DMS153 treated with DMSO at 0.1 percent for 48 hours (cell line): ENCODE results near the gene CS.
"Not testable (repeated sequence)": the region's sequence is repeated elsewhere in the genome, so short reads cannot be mapped to it uniquely, and the experiment has no call there.

Source experiments
- DNase-seq: peaks from one replicate; lab custom pipeline; 2025; ENCODE audit not compliant: unreplicated experiment; lab: John Stamatoyannopoulos, UW

The CS gene

DNA sequence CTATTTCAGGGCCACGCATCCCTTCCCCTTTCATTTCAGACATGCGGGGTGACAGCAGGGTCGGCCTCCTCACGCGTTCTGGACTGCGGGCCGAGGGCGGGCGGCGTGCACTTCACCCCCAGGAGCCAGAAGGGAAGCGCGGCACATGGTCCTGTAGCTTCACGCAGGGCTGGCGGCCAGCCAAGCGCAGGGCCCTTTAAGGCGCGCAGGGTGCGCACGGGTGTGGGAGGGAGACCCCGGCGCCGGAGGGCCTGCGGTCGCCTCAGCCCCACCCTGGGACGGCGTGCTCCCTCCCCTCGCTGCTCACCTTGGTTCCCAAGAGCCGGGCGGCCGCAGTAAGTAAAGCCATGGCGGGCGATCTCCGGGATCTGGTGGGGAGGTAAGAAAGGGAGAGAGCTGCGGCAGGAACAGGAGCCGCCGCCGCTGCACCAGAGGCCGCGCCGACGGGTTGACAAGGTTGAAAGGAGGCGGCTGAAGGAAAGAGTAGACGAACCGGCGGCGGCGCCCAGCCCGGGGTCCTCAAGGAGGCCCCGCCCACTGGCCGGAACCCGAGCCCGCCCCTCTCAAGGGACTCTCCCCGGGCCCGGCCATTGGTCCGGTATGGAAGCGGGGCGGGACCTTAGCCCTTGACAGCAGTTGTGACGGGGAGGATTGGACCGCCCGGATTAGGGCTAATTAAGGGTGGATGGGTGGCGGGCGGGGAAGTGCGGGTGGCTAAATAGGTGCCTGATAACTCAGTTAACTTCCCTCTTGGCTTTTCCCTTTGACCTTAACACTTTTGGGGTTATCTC is at the start of gene CS:
Gene CS (minus strand): TSS at position 478 of the 791 bp plus-strand sequence. CDS start 129 bp downstream, at position 349.
- peak; percentile 96 for DNase-seq

DNA sequence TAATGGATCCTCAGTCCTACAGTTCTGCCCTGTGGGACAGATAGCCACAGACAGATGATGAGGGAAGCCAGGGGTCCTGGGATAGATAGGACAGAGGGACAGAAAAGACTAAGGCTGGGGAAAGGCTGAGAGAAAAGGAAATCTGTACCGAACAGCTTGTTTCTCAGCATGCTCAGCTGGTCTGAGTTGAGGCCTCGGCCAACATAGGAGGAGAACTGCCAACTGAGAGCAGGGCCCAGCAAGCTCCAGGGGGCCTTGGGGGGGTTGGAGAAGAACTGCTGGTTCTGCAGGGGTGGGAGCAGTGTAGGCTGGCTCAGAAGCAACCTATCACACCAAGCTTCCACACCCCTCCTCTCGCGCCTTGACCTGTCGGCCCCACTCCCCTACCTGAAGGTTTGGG is 48.6 kb upstream of the CS start:
- no peak for DNase-seq

DNA sequence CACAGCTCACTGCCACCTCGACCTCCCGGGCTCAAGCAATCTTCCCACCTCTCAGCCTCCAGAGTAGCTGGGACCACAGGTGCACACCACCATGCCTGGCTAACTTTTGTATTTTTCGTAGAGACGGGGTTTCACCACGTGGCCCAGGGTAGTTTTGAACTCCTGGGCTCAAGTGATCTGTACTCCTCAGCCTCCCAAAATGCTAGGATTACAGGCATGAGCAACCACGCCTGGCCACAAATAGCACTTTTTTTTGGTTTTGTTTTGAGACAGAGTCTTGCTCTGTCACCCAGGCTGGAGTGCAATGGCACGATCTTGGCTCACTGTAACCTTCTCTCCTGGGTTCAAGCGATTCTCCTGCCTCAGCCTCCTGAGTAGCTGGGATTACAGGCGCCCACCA is 47.1 kb upstream of the CS start:
- not testable (repeated sequence) for DNase-seq

DNA sequence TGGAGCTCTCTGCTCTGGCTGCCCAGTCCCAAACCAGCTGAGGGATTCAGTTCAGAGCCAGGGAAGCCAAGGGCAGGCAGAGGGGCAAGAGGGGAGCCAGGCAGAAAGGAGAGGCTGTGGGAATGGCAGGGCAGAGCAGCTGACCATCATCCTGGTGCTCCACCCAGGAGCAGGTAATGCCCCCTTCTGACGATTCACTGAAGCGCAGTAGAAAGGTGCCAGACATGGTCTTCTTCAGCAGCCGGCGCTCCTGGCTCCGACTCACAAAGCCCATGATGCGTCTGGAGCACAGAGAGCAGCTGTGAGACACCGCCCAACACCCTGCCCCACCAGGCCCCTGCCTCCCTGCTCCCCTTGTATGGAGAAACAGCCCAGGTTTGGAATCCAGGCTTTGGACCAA is 46.5 kb upstream of the CS start:
- DNase-seq: no peak

DNA sequence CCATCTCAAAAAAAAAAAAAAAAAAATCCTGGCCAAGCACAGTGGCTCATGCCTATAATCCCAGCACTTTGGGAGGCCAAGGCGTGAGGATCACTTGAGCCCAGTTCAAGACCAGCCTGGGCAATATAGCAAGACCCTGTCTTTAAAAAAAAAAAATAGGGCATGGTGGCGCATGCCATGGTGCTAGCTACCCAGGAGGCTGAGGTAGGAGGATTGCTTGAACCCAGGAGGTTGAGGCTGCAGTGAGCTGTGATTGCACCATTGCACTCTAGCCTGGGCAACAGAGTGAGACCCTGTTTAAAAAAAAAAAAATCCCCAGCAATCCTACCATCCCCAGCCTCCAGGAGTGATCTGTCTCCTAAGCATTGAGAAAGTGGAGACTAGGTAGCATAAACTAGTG is 42.2 kb upstream of the CS start:
- DNase-seq: not testable (repeated sequence)

DNA sequence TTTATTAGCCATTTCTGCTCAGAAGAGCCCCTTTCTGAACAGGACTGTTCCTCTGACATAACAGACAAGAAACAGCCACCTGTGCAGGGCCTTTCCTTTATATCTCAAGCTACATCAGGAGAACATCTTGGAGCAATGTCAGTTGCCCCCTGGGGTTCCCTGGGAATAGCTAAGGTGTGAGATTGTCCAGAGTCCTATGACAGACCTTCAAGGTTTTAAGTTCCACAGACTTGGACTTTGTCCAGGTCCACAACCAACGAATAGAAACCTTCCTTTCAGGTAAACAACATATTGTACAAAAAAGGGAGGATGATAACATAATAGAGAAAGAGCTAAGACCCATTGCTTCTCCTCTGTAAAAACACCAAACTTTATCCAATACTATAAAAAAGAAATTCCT is 41.5 kb upstream of the CS start:
- no peak for DNase-seq

DNA sequence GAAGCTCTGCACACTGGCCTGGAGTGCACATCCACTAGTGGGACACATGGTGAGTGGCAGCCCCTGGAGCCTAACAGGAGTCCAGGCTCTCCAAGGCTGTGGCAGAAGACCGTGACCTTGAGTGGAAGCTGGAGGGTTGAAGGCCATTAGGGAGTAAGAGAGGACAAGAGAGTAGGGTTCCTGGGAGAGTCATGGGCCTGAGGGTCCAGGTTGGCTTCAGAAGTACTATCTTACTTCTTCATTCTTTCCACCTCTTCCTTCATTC is 39.0 kb upstream of the CS start:
- no peak for DNase-seq

DNA sequence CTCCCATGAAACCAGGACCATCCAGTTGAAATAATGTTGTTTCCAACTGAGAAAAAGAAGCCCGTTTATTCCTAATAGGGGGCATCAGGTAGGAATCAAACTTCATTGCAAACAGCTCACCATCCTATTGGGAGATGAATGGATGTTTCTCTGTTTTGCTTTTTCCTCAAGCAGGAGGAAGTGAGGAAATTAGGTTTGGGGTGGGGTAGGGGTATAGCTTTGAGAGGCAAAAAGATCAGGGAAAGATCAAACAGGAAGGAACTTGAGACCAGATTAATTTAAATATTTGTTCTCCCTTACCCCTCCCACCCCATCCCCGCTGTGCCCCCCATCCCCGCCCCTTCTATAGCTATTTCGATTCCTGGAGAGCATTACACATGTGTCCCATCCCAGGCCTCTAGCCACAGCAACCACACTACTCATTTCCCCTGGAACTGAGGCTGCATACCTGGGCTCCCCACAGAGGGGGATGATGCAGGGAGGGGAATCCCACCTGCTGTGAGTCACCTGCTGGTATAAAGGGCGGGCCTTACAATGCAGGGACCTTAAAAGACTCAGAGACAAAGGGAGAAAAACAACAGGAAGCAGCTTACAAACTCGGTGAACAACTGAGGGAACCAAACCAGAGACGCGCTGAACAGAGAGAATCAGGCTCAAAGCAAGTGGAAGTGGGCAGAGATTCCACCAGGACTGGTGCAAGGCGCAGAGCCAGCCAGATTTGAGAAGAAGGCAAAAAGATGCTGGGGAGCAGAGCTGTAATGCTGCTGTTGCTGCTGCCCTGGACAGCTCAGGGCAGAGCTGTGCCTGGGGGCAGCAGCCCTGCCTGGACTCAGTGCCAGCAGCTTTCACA is 38.4 kb upstream of the CS start, which contains the start of gene IL23A:
Gene IL23A (plus strand): TSS at position 577 of the 850 bp plus-strand sequence. CDS start 161 bp downstream, at position 738.
- DNase-seq: peak; percentile 14

DNA sequence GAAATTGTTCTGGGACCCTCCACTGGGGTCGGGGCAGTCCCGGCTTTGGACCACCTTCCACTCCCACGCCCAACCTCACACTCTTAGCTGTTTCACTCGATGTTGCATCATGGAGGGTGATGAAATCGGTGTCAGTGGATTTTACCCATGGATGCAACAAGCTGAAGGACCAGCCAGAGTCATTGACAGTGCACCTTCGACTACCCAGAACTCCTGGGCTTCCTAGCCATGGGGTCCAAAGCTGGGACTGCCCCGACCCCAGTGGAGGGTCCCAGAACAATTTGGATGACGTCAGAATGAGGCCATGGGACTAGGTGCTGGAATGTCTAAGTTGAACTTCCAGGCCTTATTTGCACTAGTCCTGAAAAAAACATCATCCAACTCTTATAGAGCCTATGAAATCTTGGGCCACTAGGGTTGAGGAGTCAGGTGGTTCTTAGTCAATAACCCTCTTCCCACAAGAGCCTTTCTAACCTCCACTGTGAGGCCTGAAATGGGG is 37.7 kb upstream of the CS start:
- DNase-seq: no peak

DNA sequence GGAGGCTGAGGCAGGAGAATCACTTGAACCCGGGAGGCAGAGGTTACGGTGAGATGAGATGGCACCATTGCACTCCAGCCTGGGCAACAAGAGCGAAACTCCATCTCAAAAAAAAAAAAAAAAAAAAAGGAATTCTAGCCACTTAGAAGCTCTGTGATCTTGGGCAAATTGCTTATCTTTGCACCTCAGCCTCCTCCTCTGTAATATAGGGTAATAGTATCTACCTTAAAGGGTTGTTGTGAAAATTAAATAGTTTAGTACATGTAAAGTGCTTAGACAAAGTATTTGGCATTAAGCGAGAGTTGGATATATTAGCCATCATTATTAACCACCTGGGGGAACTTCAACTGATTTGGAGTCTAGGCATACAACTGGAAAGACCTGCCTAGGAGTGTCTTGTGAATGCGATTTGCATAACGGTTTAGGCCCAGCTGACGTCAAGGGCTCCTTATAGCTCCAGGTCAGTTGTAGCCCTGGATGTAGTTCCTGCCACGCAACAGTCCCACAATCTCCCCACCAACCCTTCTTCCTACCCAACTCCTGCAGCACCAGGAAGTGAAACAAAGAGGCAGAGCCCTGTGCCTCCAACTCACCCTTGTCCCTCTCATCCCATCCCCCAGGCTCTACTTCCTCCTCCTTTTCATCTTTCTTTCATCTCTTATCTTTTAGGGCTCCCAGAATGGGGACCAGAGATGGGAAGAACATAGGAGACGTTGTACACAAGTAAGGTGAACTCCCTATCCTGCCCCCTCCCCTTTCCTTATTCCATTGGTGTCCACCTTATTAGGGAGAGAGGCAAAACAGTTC is 36.4 kb upstream of the CS start:
- no peak for DNase-seq

DNA sequence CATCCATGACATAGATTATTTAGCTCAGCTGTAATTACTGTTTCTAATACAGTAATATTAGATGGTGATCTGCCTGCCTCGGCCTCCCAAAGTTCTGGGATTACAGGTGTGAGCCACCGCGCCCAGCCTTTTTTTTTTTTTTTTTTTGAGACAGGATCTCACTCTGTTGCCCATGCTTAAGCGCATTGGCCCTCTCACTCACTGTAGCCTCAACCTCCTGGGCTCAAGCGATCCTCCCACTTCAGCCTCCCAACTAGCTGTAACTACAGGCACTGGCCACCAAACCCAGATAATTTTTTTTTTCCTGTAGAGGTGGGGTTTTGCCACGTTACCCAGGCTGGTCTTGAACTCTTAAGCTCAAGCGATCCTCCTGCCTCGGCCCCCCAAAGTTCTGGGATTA is 35.4 kb upstream of the CS start:
- not testable (repeated sequence) for DNase-seq

DNA sequence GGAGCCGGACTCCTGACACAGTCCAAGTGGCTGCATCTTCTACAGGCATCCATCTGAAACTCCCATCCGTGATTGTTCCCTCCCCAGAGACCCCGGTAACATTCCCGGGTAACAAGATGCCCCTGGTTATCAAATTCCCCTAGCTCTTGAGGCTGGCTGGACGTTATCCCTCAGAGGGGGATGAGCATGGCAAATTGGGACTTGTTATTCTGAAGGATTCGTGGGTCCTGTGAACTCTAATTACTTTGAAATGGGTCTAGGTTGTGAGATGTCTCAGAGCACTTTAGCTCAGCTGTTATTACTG is 34.3 kb upstream of the CS start:
- no peak for DNase-seq

DNA sequence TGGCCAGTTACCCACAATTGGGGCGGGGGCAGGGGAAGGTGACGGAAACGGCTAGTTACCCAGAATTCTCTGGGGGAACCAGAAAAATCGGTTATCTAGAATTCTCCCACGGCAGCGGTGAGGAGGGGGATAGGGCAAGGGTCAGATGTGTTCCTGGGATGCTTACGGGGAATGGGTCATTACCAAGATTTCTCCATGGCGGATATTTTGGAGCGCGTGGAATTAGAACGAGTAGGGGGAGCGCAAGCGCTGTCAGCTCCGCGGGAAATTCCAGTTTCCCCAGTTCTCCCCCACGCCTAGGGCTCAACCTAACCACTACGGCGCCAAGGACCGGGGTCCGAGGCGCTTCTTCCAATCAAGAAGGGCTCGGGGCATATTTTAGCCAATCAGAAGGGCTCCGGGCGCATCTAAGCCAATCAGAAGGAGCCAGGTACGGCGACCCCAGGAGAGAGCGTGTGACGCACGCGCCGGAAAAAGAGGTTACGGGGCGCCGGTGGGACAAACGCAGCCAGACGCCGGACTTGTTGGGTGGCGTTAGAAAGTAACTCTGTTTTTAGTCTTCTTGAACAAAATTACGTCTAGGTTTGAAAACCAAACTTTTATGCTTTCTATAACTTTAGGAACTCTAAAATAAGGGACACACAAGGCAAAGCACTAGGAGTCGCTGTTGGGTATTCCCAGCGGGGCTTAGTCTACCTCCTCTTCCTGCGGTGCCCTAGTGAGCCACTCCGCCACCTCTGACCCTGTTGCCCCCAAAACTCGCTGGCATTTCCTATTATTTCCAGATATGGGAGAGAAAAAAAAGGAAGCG is 33.8 kb upstream of the CS start, which contains the start of gene PAN2:
Gene PAN2 (minus strand): TSS at position 322 of the 811 bp plus-strand sequence. CDS start 906 bp downstream, outside the sequence.
- DNase-seq: peak; percentile 93

DNA sequence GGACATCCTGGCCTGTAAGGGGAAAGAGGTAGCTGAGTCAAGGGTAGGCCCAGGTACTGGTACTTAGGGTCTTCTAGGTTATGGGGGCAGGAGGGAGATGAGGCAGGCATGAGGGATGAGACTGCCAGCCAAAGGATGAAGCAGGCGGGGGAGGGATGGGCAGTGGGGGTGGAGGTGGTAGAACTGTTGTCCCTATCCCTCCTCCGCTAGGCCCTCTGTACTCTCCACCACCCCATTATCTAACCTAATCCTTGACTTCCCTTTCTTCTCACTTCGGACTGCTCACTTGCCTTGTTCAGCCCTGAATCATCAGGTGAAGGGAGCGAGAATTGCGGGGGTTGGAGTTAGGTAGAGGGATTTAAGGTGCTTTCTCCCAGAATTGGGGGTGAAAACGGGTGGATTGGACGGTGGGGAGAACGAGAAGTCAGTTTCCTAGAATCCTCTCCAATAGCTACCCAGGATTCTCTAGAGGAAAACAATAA is 33.1 kb upstream of the CS start:
- DNase-seq: no peak

DNA sequence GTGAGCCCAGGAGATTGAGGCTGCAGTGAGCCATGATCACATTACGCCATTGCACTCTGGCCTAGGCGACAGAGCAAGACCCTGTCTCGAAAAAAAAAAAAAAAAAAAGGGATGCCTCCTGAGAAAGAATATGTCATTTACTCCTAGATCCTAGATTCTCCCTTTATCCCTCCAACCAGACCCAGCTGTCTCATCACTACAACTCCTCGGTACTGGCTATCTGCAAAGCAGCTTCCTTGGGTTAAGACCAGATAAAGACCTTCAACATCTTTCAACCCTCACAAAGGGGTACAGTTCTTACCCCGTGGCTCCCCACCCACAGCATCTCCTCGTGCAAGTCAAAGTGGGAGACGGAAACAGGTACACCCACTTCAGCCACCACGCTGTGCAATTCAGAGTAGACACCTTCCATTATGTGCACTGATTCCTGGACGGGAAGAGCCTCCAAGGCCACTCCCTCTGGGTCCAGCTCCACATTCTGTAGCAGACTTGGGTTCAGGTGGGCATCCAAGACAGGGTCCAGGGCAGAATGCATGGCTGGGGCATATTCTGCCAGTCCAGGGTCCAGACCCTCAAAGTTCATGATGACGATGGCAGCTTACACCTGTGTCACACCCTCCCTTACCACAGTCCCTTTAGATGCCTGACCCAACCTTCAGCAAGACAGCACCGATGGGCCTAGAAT is 32.5 kb upstream of the CS start:
- no peak for DNase-seq

DNA sequence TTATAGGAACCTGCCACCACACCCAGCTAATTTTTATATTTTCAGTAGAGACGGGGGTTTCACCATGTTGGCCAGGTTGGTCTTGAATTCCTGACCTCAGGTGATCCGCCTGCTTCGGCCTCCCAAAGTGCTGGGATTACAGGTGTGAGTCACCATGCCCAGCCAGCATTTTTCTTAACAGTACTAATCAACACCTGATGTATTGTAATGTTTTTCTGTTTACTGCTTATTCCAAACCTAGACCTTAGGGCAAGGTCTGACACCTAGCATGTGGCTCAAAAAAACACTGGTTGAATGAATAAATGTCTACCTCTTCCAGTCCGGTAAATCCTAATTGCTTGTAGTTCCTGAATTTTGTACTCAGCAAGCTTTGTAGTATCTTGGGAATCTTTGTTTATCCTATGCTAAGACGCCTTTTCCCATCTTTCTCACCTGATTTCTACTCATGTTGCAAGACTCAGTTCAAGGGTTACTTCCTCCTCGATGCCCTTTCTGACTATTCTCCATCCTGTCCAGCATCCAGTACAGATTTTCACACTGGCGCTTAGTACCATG is 30.9 kb upstream of the CS start:
- no peak for DNase-seq

DNA sequence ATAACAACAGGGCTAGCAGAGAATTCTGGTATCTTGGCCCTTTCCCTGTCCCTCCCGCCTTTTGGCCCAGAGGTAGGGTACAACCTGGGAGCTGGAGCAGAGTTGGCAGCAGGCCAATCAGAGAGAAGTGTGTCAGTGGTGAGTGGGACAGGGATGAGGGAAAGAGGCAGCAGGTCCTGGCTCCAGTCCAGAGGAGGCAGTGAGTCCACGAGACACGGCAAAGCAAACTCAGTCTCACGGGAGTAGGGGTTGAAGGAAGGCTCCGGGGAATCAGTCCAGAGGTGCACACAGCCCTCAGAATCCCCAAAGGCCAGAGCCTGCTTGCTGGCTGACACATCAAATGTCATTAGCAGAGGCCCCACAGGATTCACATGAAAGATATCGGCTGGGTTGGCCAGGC is 26.4 kb upstream of the CS start:
- DNase-seq: no peak

DNA sequence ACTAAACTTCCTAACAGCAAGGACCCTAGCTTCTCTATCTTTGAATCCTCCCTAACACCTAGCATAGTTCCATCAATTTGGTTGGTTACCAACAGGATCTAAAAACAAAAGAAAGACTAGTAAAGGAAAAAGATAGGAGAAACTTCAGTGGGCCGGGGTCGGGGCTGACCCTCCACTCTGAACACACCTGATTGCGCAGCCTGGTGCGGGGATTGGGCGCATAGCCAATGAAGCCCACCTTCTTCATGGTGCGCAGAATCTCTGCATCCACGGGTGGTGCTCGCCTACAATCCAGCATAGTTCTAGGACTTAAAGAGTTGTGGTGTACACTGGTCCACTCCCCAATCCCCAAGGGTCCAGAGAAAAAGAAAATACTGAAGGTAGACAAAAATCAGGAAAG is 26.0 kb upstream of the CS start:
- no peak for DNase-seq

DNA sequence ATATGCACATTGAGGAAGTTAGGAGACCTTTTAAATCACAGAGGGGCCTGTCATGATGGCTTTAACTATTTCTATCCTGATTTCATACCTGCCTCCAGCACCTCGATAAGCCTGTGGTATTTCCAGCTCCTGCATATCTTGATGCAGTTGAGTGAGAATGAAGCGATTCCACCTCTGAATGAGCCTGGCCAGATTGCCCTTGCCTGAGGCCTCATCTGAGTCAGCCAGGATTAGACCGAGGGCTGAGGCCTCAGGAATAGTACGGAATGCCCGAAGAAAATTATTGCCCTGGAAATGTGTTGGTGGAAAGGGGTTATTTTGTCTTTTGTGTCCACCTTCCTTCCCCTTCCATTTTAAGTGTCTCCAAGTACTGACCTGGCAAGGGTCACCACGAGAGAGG is 24.1 kb upstream of the CS start:
- no peak for DNase-seq

DNA sequence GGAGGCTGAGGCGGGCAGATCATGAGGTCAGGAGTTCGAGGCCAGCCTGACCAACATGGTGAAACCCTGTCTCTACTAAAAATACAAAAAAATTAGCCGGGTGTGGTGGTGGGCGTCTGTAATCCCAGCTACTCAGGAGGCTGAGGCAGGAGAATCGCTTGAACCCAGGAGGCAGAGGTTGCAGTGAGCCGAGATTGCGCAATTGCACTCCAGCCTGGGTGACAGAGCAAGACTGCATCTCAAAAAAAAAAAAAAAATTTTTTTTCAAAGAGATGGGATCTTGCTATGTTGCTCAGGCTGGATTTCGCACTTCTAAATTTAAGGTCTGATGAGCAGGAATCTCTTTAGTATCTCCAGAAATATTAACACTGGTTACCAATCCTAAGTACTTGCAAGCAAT is 21.5 kb upstream of the CS start:
- not testable (repeated sequence) for DNase-seq
